Renal cortical epithelial cell (primary cell): ENCODE measurements around the gene RC3H2. TPM values are rescaled to one million over a fixed set of nuclear protein-coding genes. Genes with fewer than 3 reads are reported as not detected.
"Not testable (repeated sequence)": the region's sequence is repeated elsewhere in the genome, so short reads cannot be mapped to it uniquely, and the experiment has no call there.

Source experiments
- DNase-seq: peaks from one replicate; pipeline ENCODE4 v3.0.0-alpha.2; 2011; ENCODE audit warnings: low read depth
- total RNA-seq: library from RNA; depleted of rRNA; stranded (reverse); fragments of >200 nt; gene quantifications from 2 replicates; pipeline ENCODE4 v1.2.3, GENCODE V29; 2014

Gene RC3H2
- total RNA-seq, 1 donor from 2014 or later: 113 TPM

- no peak for DNase-seq
Observed at GRCh38 chr9:122841501-122841900, 63.7 kb downstream of the RC3H2 start.

DNA sequence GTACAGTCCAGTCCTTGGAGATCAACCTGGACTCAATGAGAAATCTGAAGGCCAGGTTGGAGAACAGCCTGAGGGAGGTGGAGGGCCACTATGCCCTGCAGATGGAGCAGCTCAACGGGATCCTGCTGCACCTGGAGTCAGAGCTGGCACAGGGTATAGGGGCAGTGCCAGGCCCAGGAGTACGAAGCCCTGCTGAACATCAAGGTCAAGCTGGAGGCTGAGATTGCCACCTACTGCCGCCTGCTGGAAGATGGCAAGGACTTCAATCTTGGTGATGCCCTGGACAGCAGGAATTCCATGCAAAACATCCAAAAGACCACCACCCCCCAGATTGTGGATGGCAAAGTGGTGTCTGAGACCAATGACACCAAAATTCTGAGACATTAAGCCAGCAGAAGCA, 66.7 kb downstream of the RC3H2 start:
- DNase-seq: not testable (repeated sequence)

DNA sequence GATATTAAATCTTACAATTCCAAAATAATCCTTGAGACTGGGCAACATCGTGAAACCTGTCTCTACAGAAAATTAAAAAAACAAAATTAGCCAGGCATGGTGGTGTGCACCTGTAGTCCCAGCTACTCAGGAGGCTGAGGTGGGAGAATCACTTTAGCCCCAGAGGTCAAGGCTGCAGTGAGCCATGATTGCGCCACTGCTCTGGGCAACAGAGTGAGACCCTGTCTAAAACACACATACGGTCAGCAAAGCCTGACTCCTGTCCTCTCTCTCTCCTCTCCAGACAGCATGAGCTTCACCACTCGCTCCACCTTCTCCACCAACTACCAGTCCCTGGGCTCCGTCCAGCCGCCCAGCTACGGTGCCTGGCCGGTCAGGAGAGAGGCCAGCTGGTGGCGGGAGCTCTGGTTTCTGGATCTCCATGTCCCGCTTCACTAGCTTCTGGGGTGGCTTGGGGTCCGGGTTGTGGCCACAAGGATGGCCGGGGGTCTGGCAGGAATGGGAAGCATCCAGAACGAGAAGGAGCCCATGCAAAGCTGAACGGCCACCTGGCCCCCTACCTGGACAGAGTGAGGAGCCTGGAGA, 67.8 kb downstream of the RC3H2 start:
- no peak for DNase-seq

GRCh38 chr9:122835313-122835731, 69.8 kb downstream of the RC3H2 start:
- no peak for DNase-seq

DNA sequence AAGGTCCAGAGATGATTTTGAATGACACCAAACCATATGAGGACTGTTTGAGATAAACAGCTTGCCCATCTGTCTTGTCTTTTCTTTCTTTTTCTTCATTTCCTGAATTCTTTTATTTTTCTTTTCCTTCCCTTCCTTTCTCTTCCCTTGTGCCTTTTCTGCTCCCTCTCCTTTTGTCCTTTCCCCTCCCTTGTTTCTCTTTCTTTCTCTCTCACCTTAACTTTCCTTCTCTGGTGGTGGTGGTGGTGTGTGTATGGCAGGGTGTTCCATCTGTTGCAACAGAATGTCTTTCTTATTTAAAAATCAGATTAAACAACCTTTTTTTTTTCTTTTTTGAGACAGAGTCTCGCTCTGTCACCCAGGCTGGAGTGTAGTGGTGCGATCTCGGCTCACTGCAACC, 73.0 kb downstream of the RC3H2 start:
- DNase-seq: no peak

- not testable (repeated sequence) for DNase-seq
Observed at GRCh38 chr9:122828965-122829284, 76.2 kb downstream of the RC3H2 start.

- DNase-seq: peak; percentile 25
Observed at GRCh38 chr9:122827761-122828093, 77.4 kb downstream of the RC3H2 start.

- DNase-seq: no peak
Observed at GRCh38 chr9:122822938-122823337, 82.2 kb downstream of the RC3H2 start.

- no peak for DNase-seq
Observed at GRCh38 chr9:122822056-122822455, 83.1 kb downstream of the RC3H2 start.

- DNase-seq: no peak
Observed at GRCh38 chr9:122821278-122821943, 83.7 kb downstream of the RC3H2 start.

GRCh38 chr9:122820490-122820845, 84.7 kb downstream of the RC3H2 start:
- DNase-seq: no peak

DNA sequence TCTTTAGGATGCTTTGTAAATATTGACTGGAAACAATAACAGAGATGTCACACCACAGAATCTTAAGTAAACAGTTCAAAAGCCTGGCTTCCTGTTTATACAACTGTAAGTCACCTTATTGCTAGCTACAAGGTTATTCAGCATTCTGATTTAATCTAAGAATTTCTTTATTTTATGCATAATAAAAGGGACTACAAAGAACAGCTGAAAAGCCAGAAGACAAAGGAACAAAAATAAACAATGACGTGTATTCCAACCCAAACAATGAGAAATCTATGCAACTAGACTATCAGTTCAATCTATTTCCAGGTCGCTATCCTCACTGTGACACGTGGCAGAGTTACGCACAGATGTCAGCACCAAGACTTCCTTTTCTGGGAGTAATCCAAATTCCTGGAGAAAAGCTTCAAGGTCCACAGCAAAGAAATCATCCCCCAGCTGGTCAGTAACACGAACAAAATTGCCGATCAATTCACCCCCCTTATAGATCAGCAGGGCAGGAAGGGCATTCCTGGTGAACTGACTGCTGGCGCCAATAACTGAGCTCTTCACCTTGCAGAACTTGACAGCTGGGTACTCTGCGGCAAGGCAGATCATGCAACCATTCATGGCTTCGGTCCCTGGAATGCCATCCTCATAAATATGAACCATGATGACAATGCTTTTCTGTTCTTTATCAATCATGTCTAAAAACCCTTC, 85.2 kb downstream of the RC3H2 start:
- no peak for DNase-seq

- no peak for DNase-seq
Observed at GRCh38 chr9:122819326-122819725, 85.8 kb downstream of the RC3H2 start.

GRCh38 chr9:122816163-122816867, 88.8 kb downstream of the RC3H2 start:
- DNase-seq: no peak

DNA sequence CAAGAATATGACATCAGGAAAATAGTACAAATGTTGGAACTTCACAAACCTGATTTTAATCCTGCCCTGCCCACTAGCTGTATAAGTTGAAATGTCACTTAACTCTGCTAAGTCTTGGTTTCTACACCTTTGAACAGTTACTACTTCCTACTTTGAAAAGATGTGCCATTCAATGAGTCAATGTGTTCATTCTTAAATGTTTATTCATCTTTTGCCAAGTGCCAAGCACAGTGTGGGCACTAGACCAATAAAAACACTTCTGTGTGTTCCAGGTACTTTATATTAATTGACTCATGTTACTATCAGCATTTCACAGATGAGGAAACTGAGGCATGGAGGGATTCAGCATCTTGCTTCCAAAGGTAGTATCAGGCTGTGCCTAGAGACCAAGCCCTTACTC, 89.6 kb downstream of the RC3H2 start:
- DNase-seq: peak; percentile 23

DNA sequence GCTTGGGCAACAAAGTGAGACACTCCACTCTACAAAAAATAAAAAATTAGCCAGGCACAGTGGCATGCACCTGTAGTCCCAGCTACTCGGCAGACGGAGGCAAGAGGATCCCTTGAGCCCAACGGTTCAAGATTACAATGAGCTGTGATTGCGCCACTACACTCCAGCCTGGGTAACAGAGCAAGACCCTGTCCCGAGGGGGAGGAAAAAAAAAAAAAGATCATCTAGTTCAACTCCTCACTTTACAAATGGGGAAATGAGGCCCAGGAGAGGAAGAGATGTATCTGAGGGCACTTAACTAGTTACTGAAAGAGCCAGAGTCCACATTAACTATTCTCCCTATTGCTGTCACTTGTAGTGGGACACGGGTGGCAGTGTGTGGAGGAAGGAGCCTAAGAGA, 90.6 kb downstream of the RC3H2 start:
- no peak for DNase-seq

GRCh38 chr9:122812736-122813135, 92.4 kb downstream of the RC3H2 start:
- DNase-seq: no peak

GRCh38 chr9:122810306-122810946, 94.7 kb downstream of the RC3H2 start:
- DNase-seq: peak; percentile 66

- not testable (repeated sequence) for DNase-seq
Observed at GRCh38 chr9:122809261-122809660, 95.9 kb downstream of the RC3H2 start.

DNA sequence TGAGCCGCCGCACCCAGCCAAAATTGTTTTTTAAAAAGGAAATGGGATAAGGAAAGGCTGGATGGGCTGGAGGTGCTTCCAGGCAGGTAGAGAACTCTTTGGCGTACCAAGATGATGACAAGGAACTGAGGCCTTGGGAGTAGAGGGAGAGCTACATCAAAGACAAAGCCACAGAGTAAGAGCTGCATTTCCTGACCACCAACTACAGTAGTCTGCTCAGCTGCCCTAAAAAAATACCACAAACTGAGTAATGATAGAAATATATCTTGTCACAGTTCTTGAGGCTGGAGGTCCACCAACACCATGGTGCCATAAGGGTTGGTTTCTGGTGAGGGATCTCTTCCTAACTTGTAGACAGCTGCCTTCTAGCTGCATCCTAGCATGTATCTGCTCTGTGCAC, 97.0 kb downstream of the RC3H2 start:
- DNase-seq: no peak

DNA sequence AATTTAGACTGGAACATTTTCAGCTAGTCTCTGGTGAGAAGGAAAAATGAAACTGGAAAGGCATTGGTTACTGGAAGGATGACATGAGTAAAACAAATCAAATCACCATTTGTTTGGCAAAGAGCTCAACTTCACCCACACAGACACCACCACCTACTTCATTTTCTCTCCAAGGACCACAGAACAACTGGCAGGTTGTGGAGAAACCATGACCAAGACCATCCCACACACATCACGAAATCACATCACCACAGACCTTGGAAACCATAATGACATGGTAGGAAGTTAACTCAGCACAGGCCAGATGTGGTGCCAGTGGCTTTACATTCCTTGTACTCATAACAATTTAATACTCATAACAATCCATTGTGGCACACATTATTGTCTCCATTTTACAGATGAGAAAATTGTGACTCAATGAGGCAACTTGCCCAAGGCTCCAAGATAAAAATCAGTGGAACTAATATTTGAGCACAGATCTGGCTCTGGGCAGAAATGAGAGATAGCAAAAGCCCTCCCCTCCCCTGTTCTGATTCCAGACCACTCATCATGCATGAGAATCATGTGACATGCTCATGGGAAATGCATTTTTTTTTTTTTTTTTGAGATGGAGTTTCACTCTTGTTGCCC, 97.8 kb downstream of the RC3H2 start:
- DNase-seq: no peak

DNA sequence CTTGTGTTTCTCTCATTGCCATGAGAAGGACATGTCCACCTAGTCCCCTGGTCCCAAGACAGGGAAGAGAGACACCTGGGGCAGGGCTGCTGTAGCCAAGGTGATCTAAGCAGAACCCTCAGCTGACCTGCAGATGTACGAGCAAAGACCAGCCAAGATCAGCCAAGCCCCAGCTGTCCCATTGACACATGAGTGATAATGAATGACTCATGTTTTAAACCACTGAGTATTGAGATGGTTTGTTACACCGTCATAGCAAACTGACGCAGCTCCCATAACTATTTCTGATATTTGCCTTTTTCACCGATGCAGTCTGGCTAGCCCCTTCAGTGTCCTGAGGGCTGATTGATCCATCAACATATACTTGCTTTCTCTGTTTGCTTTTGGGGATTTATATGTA, 98.5 kb downstream of the RC3H2 start:
- DNase-seq: no peak
